Mesenteric fat pad (tissue), 1 donor: ENCODE measurements around the gene ROM1. TPM values are rescaled to one million over a fixed set of nuclear protein-coding genes. Genes with fewer than 3 reads are reported as not detected.
"Not testable (repeated sequence)": the region's sequence is repeated elsewhere in the genome, so short reads cannot be mapped to it uniquely, and the experiment has no call there.

Source experiments
- DNase-seq: peaks from one replicate; pipeline ENCODE4 v3.0.0-alpha.2; 2020; ENCODE audit warnings: low spot score
- microRNA-seq: library from miRNA; unstranded; fragments of <30 nt; microRNA quantifications from one replicate; pipeline ENCODE4 v1.2.0, GENCODE V29; 2020; ENCODE audit warnings: borderline number of aligned reads
- total RNA-seq: library from RNA; stranded (reverse); fragmentation: NEBNext Ultra II Directional; extraction: Animal tissue kit (Norgen Biotek cat#: 25700); gene quantifications from one replicate; pipeline ENCODE4 v1.2.1, GENCODE V29; 2021
- donor health status: DM: yes; HTN: yes; CAD: no.

The ROM1 gene
- total RNA-seq, 1 donor from 2014 or later, result 6.7 TPM

- DNase-seq, result no peak
Observed at GRCh38 chr11:62648185-62648966, 35.3 kb downstream of the ROM1 start.

GRCh38 chr11:62648967-62649364 is 35.9 kb downstream of the ROM1 start:
- DNase-seq, result no peak

- DNase-seq, result no peak
Observed at GRCh38 chr11:62649486-62649885, 36.4 kb downstream of the ROM1 start.

- not testable (repeated sequence) for DNase-seq
Observed at GRCh38 chr11:62650283-62650682, 37.2 kb downstream of the ROM1 start.

- DNase-seq, result no peak
Observed at GRCh38 chr11:62652161-62653006, 39.3 kb downstream of the ROM1 start.

GRCh38 chr11:62654297-62654696 is 41.2 kb downstream of the ROM1 start:
- no peak for DNase-seq

GRCh38 chr11:62656796-62657429 is 43.9 kb downstream of the ROM1 start:
- DNase-seq, result no peak

GRCh38 chr11:62664405-62665074 is 51.5 kb downstream of the ROM1 start:
- no peak for DNase-seq

Small RNAs within 50 kb of the gene (microRNA-seq; reads per million reads assigned to microRNA genes)
- gene MIR6747, result not detected

Other genes with a start within 250 kb of the ROM1 start
- not detected for gene SCGB1A1, start 194.2 kb upstream of the ROM1 start, total RNA-seq
- gene AHNAK, start 66.5 kb upstream of the ROM1 start, total RNA-seq, result 1,254 TPM
- 865 TPM for gene EEF1G, start 39.4 kb upstream of the ROM1 start, total RNA-seq
- 13.4 TPM for gene TUT1, start 21.7 kb upstream of the ROM1 start, total RNA-seq
- gene MTA2, start 11.4 kb upstream of the ROM1 start, total RNA-seq, result 103 TPM
- 116 TPM for gene EML3, start 482 bp upstream of the ROM1 start, total RNA-seq
- 42.0 TPM for gene B3GAT3, start 8.7 kb downstream of the ROM1 start, total RNA-seq
- gene GANAB, start 33.4 kb downstream of the ROM1 start, total RNA-seq, result 286 TPM
- gene INTS5, start 40.0 kb downstream of the ROM1 start, total RNA-seq, result 19.0 TPM
- 36.9 TPM for gene C11orf98, start 52.0 kb downstream of the ROM1 start, total RNA-seq
- gene CSKMT, start 52.1 kb downstream of the ROM1 start, total RNA-seq, result 13.8 TPM
- 7.4 TPM for gene UQCC3, start 58.4 kb downstream of the ROM1 start, total RNA-seq
- gene LBHD1, start 59.0 kb downstream of the ROM1 start, total RNA-seq, result 4.6 TPM
- gene UBXN1, start 65.8 kb downstream of the ROM1 start, total RNA-seq, result 108 TPM
- 88.9 TPM for gene LRRN4CL, start 76.3 kb downstream of the ROM1 start, total RNA-seq
- 41.9 TPM for gene BSCL2, start 94.2 kb downstream of the ROM1 start, total RNA-seq
- gene GNG3, start 94.4 kb downstream of the ROM1 start, total RNA-seq, result not detected
- gene HNRNPUL2, start 114.2 kb downstream of the ROM1 start, total RNA-seq, result 37.7 TPM
- 23.0 TPM for gene TTC9C, start 115.2 kb downstream of the ROM1 start, total RNA-seq
- 6.1 TPM for gene ZBTB3, start 140.9 kb downstream of the ROM1 start, total RNA-seq
- gene POLR2G, start 148.3 kb downstream of the ROM1 start, total RNA-seq, result 44.7 TPM
- gene TAF6L, start 158.1 kb downstream of the ROM1 start, total RNA-seq, result 22.3 TPM
- 30.6 TPM for gene TMEM179B, start 174.1 kb downstream of the ROM1 start, total RNA-seq
- 14.7 TPM for gene TMEM223, start 178.7 kb downstream of the ROM1 start, total RNA-seq
- 77.6 TPM for gene NXF1, start 192.2 kb downstream of the ROM1 start, total RNA-seq
- 41.8 TPM for gene STX5, start 218.8 kb downstream of the ROM1 start, total RNA-seq
- gene TEX54, start 219.6 kb downstream of the ROM1 start, total RNA-seq, result not detected
- gene WDR74, start 226.3 kb downstream of the ROM1 start, total RNA-seq, result 50.9 TPM